IPS-18a (cell line): ENCODE measurements around the gene LDB2.

ENCODE experiments used
- H3K27ac ChIP-seq: one replicate; pipeline ENCODE4 v1.5.1; 2013; ENCODE audit warnings: low read length
- H3K27me3 ChIP-seq: one replicate; pipeline ENCODE4 v1.6.1; 2013; ENCODE audit warnings: mild to moderate bottlenecking, low read length; ENCODE audit not compliant: control insufficient read depth, insufficient read depth
- H3K36me3 ChIP-seq: one replicate; pipeline ENCODE4 v1.6.1; 2013; ENCODE audit warnings: low read depth, low read length; ENCODE audit not compliant: control insufficient read depth
- H3K4me1 ChIP-seq: one replicate; pipeline ENCODE4 v1.6.1; 2013; ENCODE audit warnings: low read depth, low read length; ENCODE audit not compliant: control insufficient read depth
- H3K4me3 ChIP-seq: one replicate; pipeline ENCODE4 v1.5.1; 2013; ENCODE audit warnings: low read length
- H3K9ac ChIP-seq: one replicate; pipeline ENCODE4 v1.6.1; 2013; ENCODE audit warnings: mild to moderate bottlenecking, low read length, moderate library complexity
- H3K9me3 ChIP-seq: one replicate; pipeline ENCODE4 v1.6.1; 2013; ENCODE audit warnings: low read depth, low read length; ENCODE audit not compliant: control insufficient read depth

LDB2 gene

GRCh38 chr4:16745887-16746286 lies 152.6 kb downstream of the LDB2 start:
- Histone ChIP-seq H3K4me1 (no peaks in the 10 kb centered on the region), H3K27me3 (no peaks in the 10 kb centered on the region), H3K9me3 (no peaks in the 10 kb centered on the region), H3K27ac (no peak overlapping the region), H3K36me3 (no peaks in the 10 kb centered on the region), H3K9ac (no peak overlapping the region), H3K4me3 (no peak overlapping the region)

- Histone ChIP-seq H3K9ac (no peak overlapping the region), H3K9me3 (no peaks in the 10 kb centered on the region), H3K4me1 (no peaks in the 10 kb centered on the region), H3K36me3 (no peaks in the 10 kb centered on the region), H3K27ac (no peak overlapping the region), H3K27me3 (no peaks in the 10 kb centered on the region), H3K4me3 (no peak overlapping the region)
Measured at GRCh38 chr4:16745009-16745635, 153.3 kb downstream of the LDB2 start.

GRCh38 chr4:16741287-16741686 lies 157.2 kb downstream of the LDB2 start:
- Histone ChIP-seq H3K9me3 (no peaks in the 10 kb centered on the region), H3K9ac (no peak overlapping the region), H3K4me3 (no peak overlapping the region), H3K4me1 (no peaks in the 10 kb centered on the region), H3K27me3 (no peaks in the 10 kb centered on the region), H3K36me3 (no peaks in the 10 kb centered on the region), H3K27ac (no peak overlapping the region)

- Histone ChIP-seq H3K27ac (no peak overlapping the region), H3K4me3 (no peak overlapping the region), H3K27me3 (no peaks in the 10 kb centered on the region), H3K9ac (no peak overlapping the region), H3K36me3 (no peaks in the 10 kb centered on the region), H3K9me3 (no peaks in the 10 kb centered on the region), H3K4me1 (no peaks in the 10 kb centered on the region)
Measured at GRCh38 chr4:16739997-16740624, 158.3 kb downstream of the LDB2 start.

GRCh38 chr4:16738558-16738957 lies 159.9 kb downstream of the LDB2 start:
- H3K4me1 ChIP-seq = no peaks in the 10 kb centered on the region
- H3K27ac ChIP-seq = no peak overlapping the region
- H3K9ac ChIP-seq = no peak overlapping the region
- no peak overlapping the region for H3K4me3 ChIP-seq
- H3K27me3 ChIP-seq = no peaks in the 10 kb centered on the region
- H3K36me3 ChIP-seq = no peaks in the 10 kb centered on the region
- no peaks in the 10 kb centered on the region for H3K9me3 ChIP-seq

- Histone ChIP-seq H3K4me1 (peaks cover 35% of the 10 kb centered on the region), H3K27me3 (no peaks in the 10 kb centered on the region), H3K9ac (no peak overlapping the region), H3K9me3 (no peaks in the 10 kb centered on the region), H3K4me3 (no peak overlapping the region), H3K27ac (no peak overlapping the region), H3K36me3 (no peaks in the 10 kb centered on the region)
Measured at GRCh38 chr4:16733509-16733908, 164.9 kb downstream of the LDB2 start.

- no peak overlapping the region for H3K4me3 ChIP-seq
- no peak overlapping the region for H3K27ac ChIP-seq
- no peak overlapping the region for H3K9ac ChIP-seq
- no peaks in the 10 kb centered on the region for H3K9me3 ChIP-seq
- peaks cover 35% of the 10 kb centered on the region for H3K4me1 ChIP-seq
- no peaks in the 10 kb centered on the region for H3K36me3 ChIP-seq
- H3K27me3 ChIP-seq = no peaks in the 10 kb centered on the region
Measured at GRCh38 chr4:16732741-16733140, 165.7 kb downstream of the LDB2 start.

- Histone ChIP-seq H3K9me3 (no peaks in the 10 kb centered on the region), H3K27me3 (no peaks in the 10 kb centered on the region), H3K4me3 (no peak overlapping the region), H3K4me1 (peaks cover 35% of the 10 kb centered on the region), H3K9ac (no peak overlapping the region), H3K36me3 (no peaks in the 10 kb centered on the region), H3K27ac (no peak overlapping the region)
Measured at GRCh38 chr4:16731776-16732380, 166.6 kb downstream of the LDB2 start.

- Histone ChIP-seq H3K9ac (no peak overlapping the region), H3K4me3 (no peak overlapping the region), H3K27ac (no peak overlapping the region), H3K27me3 (no peaks in the 10 kb centered on the region), H3K4me1 (peaks cover 35% of the 10 kb centered on the region), H3K36me3 (no peaks in the 10 kb centered on the region), H3K9me3 (no peaks in the 10 kb centered on the region)
Measured at GRCh38 chr4:16730522-16731205, 167.8 kb downstream of the LDB2 start.

- Histone ChIP-seq H3K9ac (no peak overlapping the region), H3K9me3 (no peaks in the 10 kb centered on the region), H3K36me3 (no peaks in the 10 kb centered on the region), H3K27me3 (no peaks in the 10 kb centered on the region), H3K4me1 (peaks cover 35% of the 10 kb centered on the region), H3K4me3 (no peak overlapping the region), H3K27ac (no peak overlapping the region)
Measured at GRCh38 chr4:16729336-16729735, 169.1 kb downstream of the LDB2 start.

- Histone ChIP-seq H3K9me3 (no peaks in the 10 kb centered on the region), H3K9ac (no peak overlapping the region), H3K27me3 (no peaks in the 10 kb centered on the region), H3K4me3 (no peak overlapping the region), H3K4me1 (peaks cover 35% of the 10 kb centered on the region), H3K36me3 (no peaks in the 10 kb centered on the region), H3K27ac (no peak overlapping the region)
Measured at GRCh38 chr4:16728849-16729248, 169.6 kb downstream of the LDB2 start.
